GM12878 (cell line): ENCODE measurements around the gene IFNL1.

Experiments
- EZH2 ChIP-seq: IDR thresholded peaks from 2 replicates; pipeline ENCODE4 v1.6.1; 2012; ENCODE audit warnings: low read depth, mild to moderate bottlenecking, control low read depth, inconsistent platforms, low read length, borderline replicate concordance; ENCODE audit not compliant: control insufficient read depth
- FOXK2 ChIP-seq: fragments of 450-650 bp; IDR thresholded peaks from 2 replicates; pipeline ENCODE4 v1.6.1; 2017; ENCODE audit warnings: mild to moderate bottlenecking, moderate library complexity
- MYC ChIP-seq: IDR thresholded peaks from 2 replicates; pipeline ENCODE4 v1.6.1; 2011; ENCODE audit warnings: mild to moderate bottlenecking, low read length, moderate library complexity, inconsistent platforms; ENCODE audit not compliant: insufficient read depth, insufficient replicate concordance, insufficient read length, severe bottlenecking

- TF ChIP-seq FOXK2 (no peak), MYC (no peak), EZH2 (no peak)
Measured at GRCh38 chr19:39276740-39277139, 19.5 kb upstream of the IFNL1 start.
